Activated CD4-positive, alpha-beta T cell treated with anti-CD3 and anti-CD28 coated beads, Interleukin-2, amount 10 ng/mL, durations not matched to agents 24 days and 14 days (primary cell): ENCODE measurements around the gene USF2. TPM values are rescaled to one million over a fixed set of nuclear protein-coding genes. Genes with fewer than 3 reads are reported as not detected.
A peak's percentile ranks its signal among the peaks of the same experiment; 100 is the strongest.
"Not testable (repeated sequence)": the region's sequence is repeated elsewhere in the genome, so short reads cannot be mapped to it uniquely, and the experiment has no call there.

Source experiments
- DNase-seq: peaks from one replicate; pipeline ENCODE4 v3.0.0; 2022
- H3K27ac Mint-ChIP-seq: one replicate; pipeline ENCODE4 v1.8.0; 2022; ENCODE audit warnings: mild to moderate bottlenecking, mixed read lengths
- H3K27me3 Mint-ChIP-seq: one replicate; pipeline ENCODE4 v1.8.0; 2022; ENCODE audit warnings: mixed read lengths
- H3K36me3 Mint-ChIP-seq: one replicate; pipeline ENCODE4 v1.8.0; 2022; ENCODE audit warnings: low read depth, mild to moderate bottlenecking, mixed read lengths
- H3K4me1 Mint-ChIP-seq: one replicate; pipeline ENCODE4 v1.8.0; 2021; ENCODE audit warnings: mixed read lengths
- H3K4me3 Mint-ChIP-seq: one replicate; pipeline ENCODE4 v1.8.0; 2022; ENCODE audit warnings: mild to moderate bottlenecking, moderate library complexity, mixed read lengths
- H3K9me3 Mint-ChIP-seq: one replicate; pipeline ENCODE4 v1.8.0; 2021; ENCODE audit warnings: mixed read lengths
- intact Hi-C: fragments of 100-400 bp; cut with micrococcal nuclease; formaldehyde crosslinking; loops from one replicate; pipeline ENCODE4 v1.15.1; 2023
- total RNA-seq: library from RNA; stranded (reverse); gene quantifications from 2 replicates; pipeline ENCODE4 v1.2.3, GENCODE V29; 2022

Gene USF2
- total RNA-seq, 1 donor from 2014 or later = 147 TPM

DNA sequence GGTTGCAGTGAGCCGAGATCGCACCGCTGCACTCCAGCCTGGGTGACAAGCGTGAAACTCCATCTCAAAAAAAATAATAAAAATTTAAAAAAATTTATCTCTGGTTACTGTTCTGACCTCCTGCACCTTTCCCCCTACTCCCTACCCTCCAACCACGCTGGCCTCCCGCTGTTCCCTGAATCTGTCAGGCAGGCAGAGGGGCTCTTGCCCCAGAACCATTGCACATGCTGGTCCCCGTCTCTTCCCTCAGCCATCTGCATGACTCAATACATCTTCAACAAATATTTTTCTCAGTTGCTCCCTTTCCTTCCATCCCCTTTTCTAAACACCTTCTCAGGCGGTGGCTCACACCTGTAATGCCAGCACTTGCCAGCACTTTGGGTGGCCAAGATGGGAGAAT is 39.2 kb upstream of the USF2 start:
- intact Hi-C loops = no loop called here
- Mint-ChIP-seq H3K27ac (no peak overlapping the region), H3K9me3 (no peaks in the 10 kb centered on the region), H3K36me3 (no peaks in the 10 kb centered on the region), H3K4me3 (no peak overlapping the region), H3K27me3 (peaks cover 8% of the 10 kb centered on the region), H3K4me1 (peaks cover 7% of the 10 kb centered on the region)
- no peak for DNase-seq

DNA sequence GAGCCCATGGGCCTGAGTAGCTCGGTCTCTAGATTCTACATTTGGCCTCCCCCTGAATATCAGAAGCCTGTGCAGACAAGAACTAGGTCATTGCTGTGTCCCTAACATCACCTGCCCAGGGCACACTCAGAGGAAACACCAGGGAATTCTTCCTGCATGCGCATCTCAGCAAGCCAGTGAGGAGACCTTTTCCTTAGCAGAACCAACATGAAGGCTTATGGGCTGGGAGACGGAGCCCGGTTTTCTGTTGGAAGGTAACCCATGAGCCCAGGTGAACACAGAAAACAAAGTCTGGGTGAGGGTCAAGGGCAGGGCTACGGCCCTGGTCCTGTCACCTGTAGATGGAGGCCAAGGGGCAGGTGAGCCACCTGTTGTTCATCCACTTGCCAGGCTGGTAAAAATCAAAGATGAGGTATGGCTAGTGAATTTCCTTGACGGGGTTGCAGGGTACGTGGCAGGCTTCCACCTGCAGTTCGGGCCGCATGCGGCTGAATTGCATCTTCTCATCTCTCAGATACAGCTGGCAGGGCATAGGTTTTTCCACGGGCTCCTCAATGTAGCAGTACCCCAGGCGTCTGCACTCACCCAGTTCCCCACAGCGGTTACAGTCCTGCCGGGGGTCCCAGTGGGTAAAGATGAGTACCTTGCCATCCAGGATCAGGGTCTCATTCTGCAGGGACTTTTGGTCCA is 36.7 kb upstream of the USF2 start:
- H3K4me3 Mint-ChIP-seq = no peak overlapping the region
- H3K27me3 Mint-ChIP-seq = peaks cover 8% of the 10 kb centered on the region
- H3K36me3 Mint-ChIP-seq = no peaks in the 10 kb centered on the region
- peaks cover 2% of the 10 kb centered on the region for H3K4me1 Mint-ChIP-seq
- no peak overlapping the region for H3K27ac Mint-ChIP-seq
- intact Hi-C loops = no loop called here
- no peak for DNase-seq
- no peaks in the 10 kb centered on the region for H3K9me3 Mint-ChIP-seq

DNA sequence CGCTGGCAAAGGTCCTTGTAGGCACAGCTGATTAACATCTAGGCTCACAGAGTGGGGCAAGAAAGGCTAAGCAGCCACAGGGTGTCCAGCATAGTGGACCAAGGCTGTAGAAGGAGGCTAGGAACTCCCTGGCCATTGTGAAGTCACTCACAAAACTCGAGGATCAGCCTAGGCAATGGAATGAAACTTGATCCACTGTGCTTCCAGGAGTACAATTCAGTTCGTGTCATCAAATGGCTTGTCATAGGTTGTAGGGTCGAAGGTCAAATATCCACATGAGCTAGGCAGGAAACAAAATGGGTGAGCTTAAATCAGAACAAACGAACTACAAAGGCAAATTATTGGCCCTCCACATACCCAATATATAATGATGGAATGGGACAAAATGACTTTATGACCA is 35.9 kb upstream of the USF2 start:
- peaks cover 8% of the 10 kb centered on the region for H3K27me3 Mint-ChIP-seq
- no peak overlapping the region for H3K4me3 Mint-ChIP-seq
- DNase-seq = no peak
- H3K4me1 Mint-ChIP-seq = peaks cover 2% of the 10 kb centered on the region
- intact Hi-C loops = no loop called here
- no peak overlapping the region for H3K27ac Mint-ChIP-seq
- H3K9me3 Mint-ChIP-seq = no peaks in the 10 kb centered on the region
- no peaks in the 10 kb centered on the region for H3K36me3 Mint-ChIP-seq

DNA sequence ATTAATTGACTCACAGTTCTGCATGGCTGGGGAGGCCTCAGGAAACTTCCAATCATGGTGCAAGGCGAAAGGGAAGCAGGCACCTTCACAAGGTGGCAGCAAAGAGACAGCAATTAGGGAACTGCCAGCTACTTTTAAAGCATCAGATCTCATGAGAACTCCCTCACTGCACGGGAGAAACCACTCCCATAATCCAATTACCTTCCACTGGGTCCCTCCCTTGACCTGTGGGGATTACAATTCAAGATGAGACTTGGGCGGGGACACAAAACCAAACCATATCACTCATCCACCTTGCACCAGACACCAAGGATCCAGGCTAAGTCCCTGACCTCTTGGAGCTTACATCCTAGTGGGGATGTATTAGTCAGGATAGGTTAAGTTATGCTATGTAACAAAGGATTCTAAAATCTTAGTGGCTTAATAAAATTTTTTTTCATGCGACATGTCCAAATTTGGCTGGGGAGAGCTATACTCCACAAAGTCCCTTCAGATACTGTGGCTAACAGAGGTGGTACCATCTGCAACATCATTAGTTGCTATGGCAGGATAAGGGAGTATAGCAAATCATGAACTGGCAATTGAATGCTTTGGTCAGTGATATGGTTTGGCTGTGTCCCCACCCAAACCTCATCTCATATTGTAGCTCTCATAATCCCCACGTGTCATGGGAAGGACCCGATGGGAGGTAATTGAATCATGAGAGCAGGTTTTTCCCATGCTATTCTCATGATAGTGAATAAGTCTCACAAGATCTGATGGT is 31.9 kb upstream of the USF2 start:
- H3K27me3 Mint-ChIP-seq = peaks cover 9% of the 10 kb centered on the region
- H3K27ac Mint-ChIP-seq = no peak overlapping the region
- intact Hi-C loops = no loop called here
- peaks cover 7% of the 10 kb centered on the region for H3K36me3 Mint-ChIP-seq
- H3K4me3 Mint-ChIP-seq = no peak overlapping the region
- peaks cover 14% of the 10 kb centered on the region for H3K4me1 Mint-ChIP-seq
- H3K9me3 Mint-ChIP-seq = peaks cover 12% of the 10 kb centered on the region
- no peak for DNase-seq

DNA sequence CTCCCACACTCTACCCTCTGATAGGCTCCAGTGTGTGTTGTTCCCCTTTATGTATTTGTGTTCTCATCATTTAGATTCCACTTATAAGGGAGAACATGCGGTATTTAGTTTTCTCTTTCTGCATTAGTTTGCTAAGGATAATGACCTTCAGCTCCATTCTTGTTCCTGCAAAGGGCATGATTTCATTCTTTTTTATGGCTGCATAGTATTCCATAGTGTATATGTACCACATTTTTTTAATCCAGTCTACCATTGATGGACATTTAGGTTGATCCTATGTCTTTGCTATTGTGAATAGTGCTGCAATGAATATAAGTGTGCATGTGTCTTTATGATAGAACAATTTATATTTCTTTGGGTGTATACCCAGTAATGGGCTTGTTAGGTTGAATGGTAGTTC is 29.2 kb upstream of the USF2 start:
- H3K36me3 Mint-ChIP-seq, DNase-seq, H3K4me3 Mint-ChIP-seq, intact Hi-C loops, H3K27ac Mint-ChIP-seq: not testable (repeated sequence)
- Mint-ChIP-seq H3K9me3 (peaks cover 12% of the 10 kb centered on the region), H3K27me3 (peaks cover 22% of the 10 kb centered on the region), H3K4me1 (peaks cover 14% of the 10 kb centered on the region)

DNA sequence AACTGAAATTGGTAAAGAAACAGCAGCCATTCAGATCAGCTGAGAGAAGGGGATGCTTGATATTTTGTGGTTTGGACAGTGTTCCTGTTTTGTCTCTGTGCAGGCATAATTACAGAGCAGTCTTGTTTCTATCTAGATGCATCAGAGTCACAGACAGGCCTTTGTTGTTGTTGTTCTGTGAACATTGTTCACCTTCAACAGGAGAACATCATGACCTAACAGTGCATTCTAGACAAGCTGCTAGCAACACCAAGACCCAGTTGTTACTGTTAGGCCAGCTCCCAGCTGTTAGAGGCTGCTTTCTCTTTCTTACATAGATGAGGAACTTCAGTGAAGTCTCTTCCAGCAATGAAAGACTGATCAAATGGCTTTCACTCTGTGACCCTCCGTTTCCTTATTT is 28.4 kb upstream of the USF2 start:
- DNase-seq = peak; percentile 69
- intact Hi-C loops = no loop called here
- peaks cover 14% of the 10 kb centered on the region for H3K4me1 Mint-ChIP-seq
- H3K9me3 Mint-ChIP-seq = peaks cover 12% of the 10 kb centered on the region
- H3K27me3 Mint-ChIP-seq = peaks cover 25% of the 10 kb centered on the region
- peak overlapping the region; percentile 44 for H3K4me3 Mint-ChIP-seq
- peaks cover 7% of the 10 kb centered on the region for H3K36me3 Mint-ChIP-seq
- no peak overlapping the region for H3K27ac Mint-ChIP-seq

DNA sequence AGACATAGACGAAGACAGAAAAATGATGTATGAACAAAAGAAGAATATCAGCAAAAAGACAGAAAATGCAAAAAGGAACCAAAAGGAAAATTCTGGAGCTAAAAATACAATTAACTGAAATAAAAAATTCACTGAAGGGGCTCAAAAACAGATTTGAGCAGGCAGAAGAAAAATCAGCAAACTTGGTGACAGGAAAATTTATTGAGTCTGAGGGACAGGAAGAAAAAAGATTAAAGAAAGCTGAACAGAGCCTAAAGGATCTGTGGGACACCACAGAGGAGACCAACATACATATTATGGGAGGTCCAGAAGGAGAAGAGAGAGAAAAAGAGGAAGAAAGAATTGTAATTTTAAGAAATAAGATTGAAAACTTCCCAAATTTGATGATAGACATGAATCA is 27.3 kb upstream of the USF2 start:
- Mint-ChIP-seq H3K4me3 (no peak overlapping the region), H3K27me3 (peaks cover 32% of the 10 kb centered on the region), H3K36me3 (peaks cover 11% of the 10 kb centered on the region), H3K27ac (no peak overlapping the region), H3K9me3 (peaks cover 15% of the 10 kb centered on the region), H3K4me1 (peaks cover 14% of the 10 kb centered on the region)
- intact Hi-C loops = no loop called here
- no peak for DNase-seq

DNA sequence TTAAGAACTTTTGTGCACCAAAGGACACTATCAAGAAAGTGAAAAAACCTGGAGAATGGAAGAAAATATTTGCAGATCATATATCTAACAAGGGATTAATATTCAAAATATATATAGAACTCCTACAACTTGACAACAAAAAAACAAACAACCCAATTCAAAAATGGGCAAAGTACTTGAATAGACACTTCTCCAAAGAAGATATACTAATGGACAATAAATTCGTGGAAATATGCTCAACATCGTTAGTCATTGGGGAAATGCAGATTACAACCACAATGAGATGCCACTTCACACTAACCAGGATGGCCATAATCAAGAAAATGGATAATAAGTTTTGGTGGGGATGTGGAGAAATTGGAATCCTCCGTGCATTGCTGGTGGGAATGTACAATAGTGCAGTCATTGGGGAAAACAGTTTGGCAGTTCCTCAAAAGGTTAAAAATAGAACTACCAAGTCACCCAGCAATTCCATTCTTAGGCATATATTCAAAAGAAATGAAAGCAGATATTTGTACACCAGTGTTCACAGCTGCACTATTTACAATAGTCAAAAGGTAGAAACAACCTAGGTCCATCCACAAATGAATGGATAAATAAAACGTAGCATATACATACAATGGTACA is 22.2 kb upstream of the USF2 start:
- Mint-ChIP-seq H3K27me3 (peaks cover 60% of the 10 kb centered on the region), H3K4me3 (peak overlapping the region; percentile 79), H3K27ac (no peak overlapping the region), H3K9me3 (peaks cover 3% of the 10 kb centered on the region), H3K4me1 (peaks cover 19% of the 10 kb centered on the region), H3K36me3 (peaks cover 4% of the 10 kb centered on the region)
- intact Hi-C loops = loop anchor here (5.0 kb wide), 1 partner anchor 34 kb away; no protein-coding TSS in a partner anchor
- DNase-seq = no peak

DNA sequence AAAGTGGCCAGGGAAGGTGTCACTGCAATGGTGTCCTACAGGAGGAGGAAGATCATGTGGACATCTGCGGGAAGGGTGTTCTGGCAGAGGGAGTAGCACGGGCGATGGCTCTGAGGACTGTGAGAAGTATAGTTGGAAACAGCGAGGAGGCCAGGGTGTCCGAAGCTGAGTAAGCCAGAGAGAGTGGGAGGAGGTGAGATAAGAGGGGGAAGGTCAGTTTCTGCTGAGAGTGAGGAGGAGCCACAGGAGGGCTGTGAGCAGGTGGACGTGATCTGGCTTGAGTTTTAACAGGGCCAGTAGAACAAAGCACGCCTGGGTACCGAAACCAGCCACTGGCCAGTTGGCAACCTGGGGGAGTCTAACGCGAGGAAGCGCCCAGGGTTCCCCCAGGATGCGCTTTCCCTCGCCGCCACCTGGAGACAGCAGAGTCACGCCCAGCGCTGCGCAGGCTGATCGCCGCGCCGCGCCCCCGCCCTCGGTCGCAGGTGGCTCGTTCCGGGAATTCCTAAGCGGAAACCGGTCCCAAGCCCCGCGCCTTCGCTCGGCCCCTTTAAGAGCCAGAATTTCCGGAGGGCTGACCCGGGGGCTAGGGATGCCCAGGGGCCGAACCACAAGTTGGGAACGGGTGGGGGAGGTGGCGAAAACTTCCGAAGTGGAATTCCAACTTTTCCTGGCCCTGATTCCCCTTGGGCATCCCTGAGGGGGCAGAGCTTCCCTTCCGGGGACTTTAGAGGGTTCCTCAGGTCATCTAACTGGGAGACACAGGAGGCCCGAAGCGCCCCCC is 21.0 kb upstream of the USF2 start:
- peak; percentile 82 for DNase-seq
- Mint-ChIP-seq H3K4me3 (peak overlapping the region; percentile 79), H3K36me3 (peaks cover 4% of the 10 kb centered on the region), H3K27ac (no peak overlapping the region), H3K4me1 (peaks cover 19% of the 10 kb centered on the region), H3K9me3 (peaks cover 3% of the 10 kb centered on the region), H3K27me3 (peaks cover 56% of the 10 kb centered on the region)
- intact Hi-C loops = loop anchor here (5.0 kb wide), 1 partner anchor 35 kb away; no protein-coding TSS in a partner anchor

DNA sequence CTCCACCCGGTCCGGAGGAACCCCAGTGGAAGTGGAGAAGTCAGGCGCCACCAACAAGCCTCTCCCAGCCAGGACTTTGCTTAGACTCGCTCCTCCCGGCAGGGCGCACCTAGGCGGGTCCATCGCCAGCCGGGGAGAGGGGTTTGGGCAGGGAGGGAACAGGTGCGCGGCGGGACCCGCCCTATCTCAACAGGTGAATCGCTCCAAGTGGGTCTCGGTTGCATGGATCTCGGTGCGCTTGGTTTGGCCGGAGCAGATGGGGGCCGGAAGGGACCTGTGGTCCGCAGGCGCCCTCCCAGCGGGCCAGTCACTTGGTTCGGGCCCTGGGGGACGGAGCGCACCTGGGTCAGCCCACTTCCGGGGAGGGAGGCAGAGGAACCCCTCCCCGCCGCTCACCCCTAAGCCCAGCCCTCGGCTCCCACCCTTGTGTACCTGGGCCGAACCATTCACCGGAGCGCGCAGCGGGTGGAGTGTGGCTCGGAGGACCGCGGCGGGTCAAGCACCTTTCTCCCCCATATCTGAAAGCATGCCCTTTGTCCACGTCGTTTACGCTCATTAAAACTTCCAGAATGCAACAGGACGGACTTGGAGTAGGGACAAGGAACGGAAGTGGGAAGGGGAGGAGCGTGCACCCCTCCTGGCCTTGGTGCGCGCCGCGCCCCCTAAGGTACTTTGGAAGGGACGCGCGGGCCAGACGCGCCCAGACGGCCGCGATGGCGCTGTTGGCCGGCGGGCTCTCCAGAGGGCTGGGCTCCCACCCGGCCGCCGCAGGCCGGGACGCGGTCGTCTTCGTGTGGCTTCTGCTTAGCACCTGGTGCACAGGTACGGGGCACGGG is 20.2 kb upstream of the USF2 start, which contains the start of gene LSR:
LSR (plus strand) TSS at position 693 of the 836 bp plus-strand sequence; CDS start at position 714, 21 bp downstream.
- Mint-ChIP-seq H3K4me1 (peaks cover 19% of the 10 kb centered on the region), H3K9me3 (peaks cover 3% of the 10 kb centered on the region), H3K27me3 (peaks cover 48% of the 10 kb centered on the region), H3K27ac (peak within 1 kb of the TSS; percentile 42), H3K4me3 (peak within 1 kb of the TSS; percentile 79), H3K36me3 (peaks cover 4% of the 10 kb centered on the region)
- intact Hi-C loops = loop anchor here (5.0 kb wide), 1 partner anchor 36 kb away; no protein-coding TSS in a partner anchor
- peak; percentile 83 for DNase-seq

DNA sequence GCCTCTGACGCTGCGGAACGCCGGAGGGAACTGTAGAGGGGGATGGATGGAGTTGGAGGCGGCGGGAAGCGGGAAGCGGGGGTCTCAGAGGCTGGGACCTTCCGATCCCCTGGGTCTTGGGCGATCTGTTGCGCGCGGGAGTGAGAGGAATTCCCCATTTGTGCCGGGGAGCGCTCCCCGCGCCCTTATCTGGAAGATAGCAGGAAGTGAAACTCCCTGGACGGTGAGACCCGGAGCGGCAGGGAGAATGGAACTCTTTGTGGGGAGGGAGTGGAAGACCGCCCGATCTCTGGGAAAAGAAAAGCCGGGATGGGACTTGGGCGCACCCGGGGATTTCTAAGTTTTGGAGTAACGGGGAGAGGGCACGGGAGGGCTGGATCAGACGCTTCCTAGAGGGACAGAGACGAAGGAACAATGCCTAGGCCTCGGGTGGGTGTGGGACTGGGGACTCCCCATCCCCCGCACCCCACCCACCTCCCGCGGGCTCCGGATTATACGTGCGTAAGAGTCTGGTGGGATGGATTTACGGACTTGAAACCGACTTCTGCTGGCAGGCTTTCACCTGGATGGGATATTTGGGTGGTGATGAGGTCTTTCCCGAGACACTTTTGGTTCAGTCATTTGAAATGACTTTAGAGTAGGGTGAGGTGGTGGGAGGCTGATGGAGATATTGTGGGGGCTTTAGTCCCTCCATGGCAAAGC is 19.5 kb upstream of the USF2 start:
- peaks cover 3% of the 10 kb centered on the region for H3K9me3 Mint-ChIP-seq
- H3K4me3 Mint-ChIP-seq = peak overlapping the region; percentile 79
- H3K27me3 Mint-ChIP-seq = peaks cover 42% of the 10 kb centered on the region
- no peak for DNase-seq
- peaks cover 19% of the 10 kb centered on the region for H3K4me1 Mint-ChIP-seq
- intact Hi-C loops = loop anchor here (5.0 kb wide), 1 partner anchor 37 kb away; no protein-coding TSS in a partner anchor
- peaks cover 4% of the 10 kb centered on the region for H3K36me3 Mint-ChIP-seq
- no peak overlapping the region for H3K27ac Mint-ChIP-seq
